Lung microvascular endothelial cell (primary cell): ENCODE results near the gene P4HA2. TPM values are rescaled to one million over a fixed set of nuclear protein-coding genes. Genes with fewer than 3 reads are reported as not detected.

Experiments
- DNase-seq, 2 donors: peaks; one replicate each; pipeline versions ENCODE4 v3.0.0 to v3.0.0-alpha.2; 2010; ENCODE audit warnings: low read depth in 2 of 2
- total RNA-seq: library from RNA; depleted of rRNA; stranded (reverse); fragments of >200 nt; gene quantifications from 2 replicates; pipeline ENCODE4 v1.2.1, GENCODE V29; 2014

The P4HA2 gene
- total RNA-seq, 1 donor from 2014 or later = 35.1 TPM

GRCh38 chr5:132224716-132225115 lies 2.9 kb downstream of the P4HA2 start:
- DNase-seq = no peak

GRCh38 chr5:132223861-132224260 lies 3.8 kb downstream of the P4HA2 start:
- DNase-seq = no peak

GRCh38 chr5:132222649-132223038 lies 5.0 kb downstream of the P4HA2 start:
- DNase-seq = no peak

- DNase-seq = peak; percentile 27 to 37
Observed at GRCh38 chr5:132221781-132222648, 5.6 kb downstream of the P4HA2 start.

GRCh38 chr5:132220491-132220890 lies 7.2 kb downstream of the P4HA2 start:
- no peak for DNase-seq

- no peak for DNase-seq
Observed at GRCh38 chr5:132219981-132220380, 7.7 kb downstream of the P4HA2 start.

GRCh38 chr5:132219289-132219970 lies 8.2 kb downstream of the P4HA2 start:
- DNase-seq = no peak

- no peak for DNase-seq
Observed at GRCh38 chr5:132218321-132218720, 9.3 kb downstream of the P4HA2 start.

GRCh38 chr5:132215329-132215728 lies 12.3 kb downstream of the P4HA2 start:
- DNase-seq = peak; percentile 58 to 96

- no peak for DNase-seq
Observed at GRCh38 chr5:132214491-132214890, 13.2 kb downstream of the P4HA2 start.

GRCh38 chr5:132213666-132214065 lies 14.0 kb downstream of the P4HA2 start:
- no peak for DNase-seq

- DNase-seq = no peak
Observed at GRCh38 chr5:132211787-132212186, 15.9 kb downstream of the P4HA2 start.

GRCh38 chr5:132210944-132211343 lies 16.7 kb downstream of the P4HA2 start:
- no peak for DNase-seq

- no peak for DNase-seq
Observed at GRCh38 chr5:132209901-132210545, 17.6 kb downstream of the P4HA2 start.

GRCh38 chr5:132209131-132209530 lies 18.5 kb downstream of the P4HA2 start:
- no peak for DNase-seq

- DNase-seq = no peak
Observed at GRCh38 chr5:132207778-132208177, 19.9 kb downstream of the P4HA2 start.

- DNase-seq = no peak
Observed at GRCh38 chr5:132206782-132207181, 20.9 kb downstream of the P4HA2 start.

GRCh38 chr5:132205385-132206125 lies 22.1 kb downstream of the P4HA2 start:
- peak in 1 of 2 donors; percentile 75 for DNase-seq

GRCh38 chr5:132204371-132205135 lies 23.1 kb downstream of the P4HA2 start:
- DNase-seq = no peak

GRCh38 chr5:132203916-132204315 lies 23.7 kb downstream of the P4HA2 start:
- DNase-seq = no peak

- no peak for DNase-seq
Observed at GRCh38 chr5:132203464-132203818, 24.2 kb downstream of the P4HA2 start.
